HepG2 (cell line): Measurements from ENCODE around the gene RNF213. TPM values are rescaled to one million over a fixed set of nuclear protein-coding genes. Genes with fewer than 3 reads are reported as not detected.

Source experiments
- BRCA1 ChIP-seq: sonication (generic); formaldehyde crosslinking; IDR thresholded peaks from 2 replicates; pipeline ENCODE4 v1.4.0; 2020; ENCODE audit warnings: missing genetic modification reagents
- CAMTA2 ChIP-seq: sonication (generic); formaldehyde crosslinking; IDR thresholded peaks from 2 replicates; pipeline ENCODE4 v1.4.0; 2020; ENCODE audit warnings: mild to moderate bottlenecking, missing genetic modification reagents, borderline replicate concordance
- CEBPG ChIP-seq: IDR thresholded peaks from 2 replicates; pipeline ENCODE4 v1.6.1; 2016
- GABPA ChIP-seq, 2 experiments: IDR thresholded peaks; 2 replicates each; pipeline ENCODE4 v1.6.1; 2011 to 2016; ENCODE audit warnings: low read depth in 2 of 2, low read length in 1 of 2, missing biosample characterization in 1 of 2, missing genetic modification characterization in 1 of 2
- HNRNPL ChIP-seq: fragments of 200-400 bp; formaldehyde crosslinking; IDR thresholded peaks from 2 replicates; pipeline ENCODE4 v1.6.1; 2017; ENCODE audit warnings: mild to moderate bottlenecking, low read depth, low read length
- HOMEZ ChIP-seq: IDR thresholded peaks from 2 replicates; pipeline ENCODE4 v1.6.1; 2016; ENCODE audit warnings: low read depth
- IKZF1 ChIP-seq: fragments of 450-650 bp; IDR thresholded peaks from 2 replicates; pipeline ENCODE4 v1.7.1; 2016
- KDM5B ChIP-seq: sonication (generic); formaldehyde crosslinking; IDR thresholded peaks from 2 replicates; pipeline ENCODE4 v1.4.0; 2020; ENCODE audit warnings: missing genetic modification reagents, mild to moderate bottlenecking, borderline replicate concordance
- SP1 ChIP-seq, 2 experiments: fragments of 450-650 bp in 1 of 2; sonication (generic) in 1 of 2; formaldehyde crosslinking in 1 of 2; IDR thresholded peaks; 2 replicates each; pipeline versions ENCODE4 v1.4.0 to v1.6.1; 2016 to 2020; ENCODE audit warnings: missing genetic modification reagents in 1 of 2
- TCF12 ChIP-seq, 2 experiments: fragments of 450-650 bp in 1 of 2; sonication (generic) in 1 of 2; formaldehyde crosslinking in 1 of 2; IDR thresholded peaks; 2 replicates each; pipeline versions ENCODE4 v1.6.1 to v1.8.0; 2017 to 2022; ENCODE audit warnings: antibody characterized with exemption in 1 of 2, mild to moderate bottlenecking in 1 of 2, missing genetic modification reagents in 1 of 2, moderate library complexity in 1 of 2
- ZBTB21 ChIP-seq: sonication (generic); formaldehyde crosslinking; IDR thresholded peaks from 2 replicates; pipeline ENCODE4 v1.4.0; 2020; ENCODE audit warnings: missing genetic modification reagents
- ZFP36L1 ChIP-seq: sonication (generic); formaldehyde crosslinking; IDR thresholded peaks from 2 replicates; pipeline ENCODE4 v1.8.0; 2022; ENCODE audit warnings: mild to moderate bottlenecking, missing genetic modification reagents, moderate library complexity
- ZFP37 ChIP-seq: sonication (generic); formaldehyde crosslinking; IDR thresholded peaks from 2 replicates; pipeline ENCODE4 v1.4.0; 2020; ENCODE audit warnings: missing genetic modification reagents, borderline replicate concordance
- ZNF558 ChIP-seq: sonication (generic); formaldehyde crosslinking; IDR thresholded peaks from 2 replicates; pipeline ENCODE4 v1.9.0; 2022; ENCODE audit warnings: mild to moderate bottlenecking, missing genetic modification reagents, borderline replicate concordance
- ZNF572 ChIP-seq: sonication (generic); formaldehyde crosslinking; IDR thresholded peaks from 2 replicates; pipeline ENCODE4 v1.5.1; 2020; ENCODE audit warnings: mild to moderate bottlenecking, missing genetic modification reagents
- ZNF598 ChIP-seq: sonication (generic); formaldehyde crosslinking; IDR thresholded peaks from 2 replicates; pipeline ENCODE4 v1.5.1; 2020; ENCODE audit warnings: mild to moderate bottlenecking, missing genetic modification reagents, borderline replicate concordance
- polyA plus RNA-seq, 8 experiments: library from polyadenylated mRNA; depleted of rRNA in 3 of 8; stranded (reverse) in 7 of 8; unstranded in 1 of 8; fragments of >200 nt; fragmentation: Illumina TruSeq in 4 of 8; extraction: Trizol in 4 of 8; gene quantifications; 2 replicates each; pipeline versions ENCODE4 v1.2.1 to v1.2.3, GENCODE V29; 2011 to 2016; ENCODE audit warnings: low read depth in 4 of 8, missing spikeins in 1 of 8, mixed read lengths in 1 of 8; ENCODE audit not compliant: insufficient read depth in 1 of 8
- total RNA-seq, 5 experiments: library from RNA; depleted of rRNA; stranded (reverse); fragments of >200 nt; fragmentation: Illumina TruSeq; extraction: Trizol; gene quantifications; 2 replicates each; pipeline ENCODE4 v1.2.3, GENCODE V29; 2016; ENCODE audit warnings: low read depth in 1 of 5
- TF ChIP-seq, protein P1 (sequence below): sonication (generic); formaldehyde crosslinking; IDR thresholded peaks from 2 replicates; pipeline ENCODE4 v1.5.0; 2020; ENCODE audit warnings: mild to moderate bottlenecking, missing genetic modification reagents, borderline replicate concordance
- TF ChIP-seq, protein P2 (sequence below): sonication (generic); formaldehyde crosslinking; IDR thresholded peaks from 2 replicates; pipeline ENCODE4 v1.4.0; 2020; ENCODE audit warnings: missing genetic modification reagents, borderline replicate concordance

RNF213 gene
- total and polyA plus RNA-seq, 2 of the 13 experiments (the other 11 are each of a cell fraction or from before 2014, with no cell fraction given) = 38.6 to 38.7 TPM

DNA sequence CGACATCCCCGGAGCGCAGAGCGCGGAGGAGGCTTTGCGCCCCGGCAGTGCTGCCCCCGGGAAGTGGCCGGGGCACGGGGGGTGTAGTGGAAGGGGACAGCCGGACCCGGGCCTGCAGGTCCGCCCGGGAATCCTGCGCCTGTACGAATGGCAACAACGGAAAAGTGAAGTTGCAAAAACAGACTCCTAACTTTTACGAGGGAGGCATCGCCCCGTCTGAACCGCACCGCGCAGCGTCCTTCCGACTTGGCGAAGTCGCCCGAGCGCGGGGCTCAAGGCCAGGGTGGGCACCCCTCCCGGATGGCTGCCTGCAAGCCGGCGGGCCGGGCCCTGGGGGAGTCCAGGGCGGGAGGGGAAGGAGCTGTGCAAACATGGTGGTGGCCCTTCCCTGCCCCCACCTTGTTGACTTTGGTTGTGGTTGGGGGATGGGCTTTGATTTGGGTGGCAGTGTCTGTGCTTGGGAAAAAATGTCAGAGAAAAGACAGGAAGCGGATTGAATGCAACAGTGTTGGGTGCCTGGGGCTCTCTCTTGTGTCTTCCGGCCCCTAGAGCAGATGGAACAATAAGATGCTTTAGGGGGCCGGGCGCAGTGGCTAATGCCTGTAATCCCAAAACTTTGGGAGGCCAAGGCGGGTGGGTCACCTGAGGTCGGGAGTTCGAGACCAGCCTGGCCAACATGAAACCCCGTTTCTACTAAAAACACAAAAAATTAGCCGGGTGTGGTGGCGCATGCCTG, 675 bp downstream of the RNF213 start (continued):
- TF ChIP-seq, protein P1, sequence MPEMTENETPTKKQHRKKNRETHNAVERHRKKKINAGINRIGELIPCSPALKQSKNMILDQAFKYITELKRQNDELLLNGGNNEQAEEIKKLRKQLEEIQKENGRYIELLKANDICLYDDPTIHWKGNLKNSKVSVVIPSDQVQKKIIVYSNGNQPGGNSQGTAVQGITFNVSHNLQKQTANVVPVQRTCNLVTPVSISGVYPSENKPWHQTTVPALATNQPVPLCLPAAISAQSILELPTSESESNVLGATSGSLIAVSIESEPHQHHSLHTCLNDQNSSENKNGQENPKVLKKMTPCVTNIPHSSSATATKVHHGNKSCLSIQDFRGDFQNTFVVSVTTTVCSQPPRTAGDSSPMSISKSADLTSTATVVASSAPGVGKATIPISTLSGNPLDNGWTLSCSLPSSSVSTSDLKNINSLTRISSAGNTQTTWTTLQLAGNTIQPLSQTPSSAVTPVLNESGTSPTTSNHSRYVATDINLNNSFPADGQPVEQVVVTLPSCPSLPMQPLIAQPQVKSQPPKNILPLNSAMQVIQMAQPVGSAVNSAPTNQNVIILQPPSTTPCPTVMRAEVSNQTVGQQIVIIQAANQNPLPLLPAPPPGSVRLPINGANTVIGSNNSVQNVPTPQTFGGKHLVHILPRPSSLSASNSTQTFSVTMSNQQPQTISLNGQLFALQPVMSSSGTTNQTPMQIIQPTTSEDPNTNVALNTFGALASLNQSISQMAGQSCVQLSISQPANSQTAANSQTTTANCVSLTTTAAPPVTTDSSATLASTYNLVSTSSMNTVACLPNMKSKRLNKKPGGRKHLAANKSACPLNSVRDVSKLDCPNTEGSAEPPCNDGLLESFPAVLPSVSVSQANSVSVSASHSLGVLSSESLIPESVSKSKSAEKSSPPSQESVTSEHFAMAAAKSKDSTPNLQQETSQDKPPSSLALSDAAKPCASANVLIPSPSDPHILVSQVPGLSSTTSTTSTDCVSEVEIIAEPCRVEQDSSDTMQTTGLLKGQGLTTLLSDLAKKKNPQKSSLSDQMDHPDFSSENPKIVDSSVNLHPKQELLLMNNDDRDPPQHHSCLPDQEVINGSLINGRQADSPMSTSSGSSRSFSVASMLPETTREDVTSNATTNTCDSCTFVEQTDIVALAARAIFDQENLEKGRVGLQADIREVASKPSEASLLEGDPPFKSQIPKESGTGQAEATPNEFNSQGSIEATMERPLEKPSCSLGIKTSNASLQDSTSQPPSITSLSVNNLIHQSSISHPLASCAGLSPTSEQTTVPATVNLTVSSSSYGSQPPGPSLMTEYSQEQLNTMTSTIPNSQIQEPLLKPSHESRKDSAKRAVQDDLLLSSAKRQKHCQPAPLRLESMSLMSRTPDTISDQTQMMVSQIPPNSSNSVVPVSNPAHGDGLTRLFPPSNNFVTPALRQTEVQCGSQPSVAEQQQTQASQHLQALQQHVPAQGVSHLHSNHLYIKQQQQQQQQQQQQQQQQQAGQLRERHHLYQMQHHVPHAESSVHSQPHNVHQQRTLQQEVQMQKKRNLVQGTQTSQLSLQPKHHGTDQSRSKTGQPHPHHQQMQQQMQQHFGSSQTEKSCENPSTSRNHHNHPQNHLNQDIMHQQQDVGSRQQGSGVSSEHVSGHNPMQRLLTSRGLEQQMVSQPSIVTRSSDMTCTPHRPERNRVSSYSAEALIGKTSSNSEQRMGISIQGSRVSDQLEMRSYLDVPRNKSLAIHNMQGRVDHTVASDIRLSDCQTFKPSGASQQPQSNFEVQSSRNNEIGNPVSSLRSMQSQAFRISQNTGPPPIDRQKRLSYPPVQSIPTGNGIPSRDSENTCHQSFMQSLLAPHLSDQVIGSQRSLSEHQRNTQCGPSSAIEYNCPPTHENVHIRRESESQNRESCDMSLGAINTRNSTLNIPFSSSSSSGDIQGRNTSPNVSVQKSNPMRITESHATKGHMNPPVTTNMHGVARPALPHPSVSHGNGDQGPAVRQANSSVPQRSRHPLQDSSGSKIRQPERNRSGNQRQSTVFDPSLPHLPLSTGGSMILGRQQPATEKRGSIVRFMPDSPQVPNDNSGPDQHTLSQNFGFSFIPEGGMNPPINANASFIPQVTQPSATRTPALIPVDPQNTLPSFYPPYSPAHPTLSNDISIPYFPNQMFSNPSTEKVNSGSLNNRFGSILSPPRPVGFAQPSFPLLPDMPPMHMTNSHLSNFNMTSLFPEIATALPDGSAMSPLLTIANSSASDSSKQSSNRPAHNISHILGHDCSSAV (CRISPR knock-in tag) = no peak
- TF ChIP-seq ZNF598 (CRISPR knock-in tag) (peak; percentile 75; the same call in 1 of the 2 replicates), HOMEZ (CRISPR knock-in tag) (peak; percentile 57; the same call in 1 of the 2 replicates), IKZF1 (no peak), ZNF558 (CRISPR knock-in tag) (peak; percentile 65; the same call in 1 of the 2 replicates), BRCA1 (CRISPR knock-in tag) (no peak), CAMTA2 (no peak), GABPA (IDR thresholded peaks at IDR 0.05; ENCODE audit: low read depth, low read length) (no peak), GABPA (CRISPR knock-in tag; IDR thresholded peaks at IDR 0.05; ENCODE audit: low read depth) (peak; percentile 70), ZFP36L1 (CRISPR knock-in tag) (peak; percentile 95; the same call in 1 of the 2 replicates), TCF12 (IDR thresholded peaks at IDR 0.05) (no peak), TCF12 (CRISPR knock-in tag; IDR thresholded peaks at IDR 0.05) (no peak), ZNF572 (CRISPR knock-in tag) (no peak), CEBPG (peak; percentile 57; the same call in 1 of the 2 replicates), KDM5B (CRISPR knock-in tag) (peak; percentile 88), HNRNPL (0 out of 2 replicates have a peak, but pooled peaks have one; percentile 66), ZBTB21 (CRISPR knock-in tag) (0 out of 2 replicates have a peak, but pooled peaks have one; percentile 28), SP1 (IDR thresholded peaks at IDR 0.05) (no peak), SP1 (CRISPR knock-in tag; IDR thresholded peaks at IDR 0.05) (0 out of 2 replicates have a peak, but pooled peaks have one; percentile 52), ZFP37 (CRISPR knock-in tag) (no peak)
- TF ChIP-seq, protein P2, sequence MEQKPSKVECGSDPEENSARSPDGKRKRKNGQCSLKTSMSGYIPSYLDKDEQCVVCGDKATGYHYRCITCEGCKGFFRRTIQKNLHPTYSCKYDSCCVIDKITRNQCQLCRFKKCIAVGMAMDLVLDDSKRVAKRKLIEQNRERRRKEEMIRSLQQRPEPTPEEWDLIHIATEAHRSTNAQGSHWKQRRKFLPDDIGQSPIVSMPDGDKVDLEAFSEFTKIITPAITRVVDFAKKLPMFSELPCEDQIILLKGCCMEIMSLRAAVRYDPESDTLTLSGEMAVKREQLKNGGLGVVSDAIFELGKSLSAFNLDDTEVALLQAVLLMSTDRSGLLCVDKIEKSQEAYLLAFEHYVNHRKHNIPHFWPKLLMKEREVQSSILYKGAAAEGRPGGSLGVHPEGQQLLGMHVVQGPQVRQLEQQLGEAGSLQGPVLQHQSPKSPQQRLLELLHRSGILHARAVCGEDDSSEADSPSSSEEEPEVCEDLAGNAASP (CRISPR knock-in tag) = peak; percentile 88
